Activated CD8-positive, alpha-beta T cell treated with anti-CD3 and anti-CD28 coated beads for 36 hours (primary cell): ENCODE measurements around the gene PTGDS. TPM values are rescaled to one million over a fixed set of nuclear protein-coding genes. Genes with fewer than 3 reads are reported as not detected.

Source experiments
- ATAC-seq: fragments of 200-7000 bp; cut with Tn5 transposase; one replicate; pipeline ENCODE4 v1.10.0; 2021; ENCODE audit warnings: mild to moderate bottlenecking, moderate library complexity
- CTCF ChIA-PET: fragments of 350-600 bp; sonication (Branson Sonifier 250); formaldehyde crosslinking; loops from one replicate; lab custom pipeline; 2021; ENCODE audit warnings: antibody characterized with exemption; lab: Charles Lee
- POLR2A ChIA-PET: fragments of 350-600 bp; sonication (Branson Sonifier 250); formaldehyde crosslinking; loops from one replicate; lab custom pipeline; 2021; ENCODE audit warnings: antibody characterized with exemption; lab: Charles Lee
- DNase-seq: peaks from one replicate; pipeline ENCODE4 v3.0.0-alpha.2; 2020
- H3K27ac Mint-ChIP-seq: one replicate; pipeline ENCODE4 v1.8.0; 2021; ENCODE audit warnings: mild to moderate bottlenecking, mixed read lengths
- H3K27me3 Mint-ChIP-seq: one replicate; pipeline ENCODE4 v1.8.0; 2021; ENCODE audit warnings: mixed read lengths
- H3K36me3 Mint-ChIP-seq: one replicate; pipeline ENCODE4 v1.8.0; 2021; ENCODE audit warnings: low read depth, mixed read lengths
- H3K4me1 Mint-ChIP-seq: one replicate; pipeline ENCODE4 v1.8.0; 2021; ENCODE audit warnings: low read depth, mixed read lengths
- H3K4me3 Mint-ChIP-seq: one replicate; pipeline ENCODE4 v1.8.0; 2021; ENCODE audit warnings: mild to moderate bottlenecking, moderate library complexity, mixed read lengths
- H3K9me3 Mint-ChIP-seq: one replicate; pipeline ENCODE4 v1.8.0; 2021; ENCODE audit warnings: mixed read lengths
- intact Hi-C: fragments of 100-400 bp; cut with micrococcal nuclease; formaldehyde crosslinking; loops from one replicate; pipeline ENCODE4 v1.10.0; 2022
- total RNA-seq, 2 experiments: library from RNA; stranded (reverse); gene quantifications; one replicate each; pipeline ENCODE4 v1.2.3, GENCODE V29; 2021
- TF ChIP-seq, protein P1 (sequence below): fragments of 200-600 bp; IDR thresholded peaks from one replicate; pipeline ENCODE4 v1.8.0; 2022; ENCODE audit warnings: antibody characterized with exemption, mild to moderate bottlenecking

Gene PTGDS
- total RNA-seq, 2 experiments from 2014 or later = not detected

DNA sequence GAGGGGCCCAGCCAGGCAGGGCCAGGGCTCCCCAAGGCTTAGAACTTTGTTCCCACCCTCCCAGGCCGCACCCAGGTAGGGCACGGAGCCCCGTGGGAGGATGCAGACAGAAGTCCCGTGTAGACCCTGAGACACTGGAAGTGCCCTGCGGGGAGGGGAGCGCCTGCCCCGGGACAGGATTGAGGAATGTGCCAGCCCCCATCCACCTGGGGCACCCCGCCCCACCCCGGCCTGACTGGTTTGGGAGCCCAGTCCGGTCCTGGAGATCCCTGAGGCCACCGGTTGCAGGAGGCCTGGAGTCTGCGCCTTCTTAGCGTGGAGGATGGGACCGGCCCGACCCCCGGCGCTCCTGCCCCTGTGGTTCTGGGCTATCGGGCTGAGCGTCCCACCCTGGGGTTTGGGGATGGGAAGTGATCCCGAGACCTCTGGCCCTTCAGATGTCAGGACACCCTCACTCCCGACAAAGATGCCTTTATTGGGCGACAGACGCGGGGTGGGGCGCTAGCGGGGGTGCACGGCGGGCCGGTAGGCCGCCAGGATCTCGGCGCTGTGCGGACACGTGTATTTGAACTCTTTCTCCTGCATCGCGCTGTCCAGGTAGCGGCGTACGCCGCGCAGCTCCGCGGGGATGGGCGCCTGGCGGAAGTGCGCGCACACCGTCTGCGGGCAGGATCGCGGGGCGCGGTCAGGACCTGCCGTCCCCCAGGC lies 17.0 kb downstream of the PTGDS start:
- H3K4me1 Mint-ChIP-seq = peaks cover 41% of the 10 kb centered on the region
- POLR2A ChIA-PET = interaction anchor here (0.8 to 1.4 kb wide), 4 partner anchors 9 to 111 kb away, joined by 3 to 5 read pairs (median 3); no protein-coding TSS in a partner anchor
- peaks cover 5% of the 10 kb centered on the region for H3K27me3 Mint-ChIP-seq
- H3K4me3 Mint-ChIP-seq = peak overlapping the region; percentile 86
- TF ChIP-seq, protein P1, sequence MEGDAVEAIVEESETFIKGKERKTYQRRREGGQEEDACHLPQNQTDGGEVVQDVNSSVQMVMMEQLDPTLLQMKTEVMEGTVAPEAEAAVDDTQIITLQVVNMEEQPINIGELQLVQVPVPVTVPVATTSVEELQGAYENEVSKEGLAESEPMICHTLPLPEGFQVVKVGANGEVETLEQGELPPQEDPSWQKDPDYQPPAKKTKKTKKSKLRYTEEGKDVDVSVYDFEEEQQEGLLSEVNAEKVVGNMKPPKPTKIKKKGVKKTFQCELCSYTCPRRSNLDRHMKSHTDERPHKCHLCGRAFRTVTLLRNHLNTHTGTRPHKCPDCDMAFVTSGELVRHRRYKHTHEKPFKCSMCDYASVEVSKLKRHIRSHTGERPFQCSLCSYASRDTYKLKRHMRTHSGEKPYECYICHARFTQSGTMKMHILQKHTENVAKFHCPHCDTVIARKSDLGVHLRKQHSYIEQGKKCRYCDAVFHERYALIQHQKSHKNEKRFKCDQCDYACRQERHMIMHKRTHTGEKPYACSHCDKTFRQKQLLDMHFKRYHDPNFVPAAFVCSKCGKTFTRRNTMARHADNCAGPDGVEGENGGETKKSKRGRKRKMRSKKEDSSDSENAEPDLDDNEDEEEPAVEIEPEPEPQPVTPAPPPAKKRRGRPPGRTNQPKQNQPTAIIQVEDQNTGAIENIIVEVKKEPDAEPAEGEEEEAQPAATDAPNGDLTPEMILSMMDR = no peak
- H3K27ac Mint-ChIP-seq = no peak overlapping the region
- no peaks in the 10 kb centered on the region for H3K9me3 Mint-ChIP-seq
- ATAC-seq = no peak
- peaks cover 6% of the 10 kb centered on the region for H3K36me3 Mint-ChIP-seq
- intact Hi-C loops = no loop called here
- CTCF ChIA-PET = interaction anchor here (1.3 to 5.8 kb wide), 5 partner anchors 35 to 70 kb away, joined by 3 to 48 read pairs (median 8); partner anchors contain the start of gene ABCA2
- no peak for DNase-seq

DNA sequence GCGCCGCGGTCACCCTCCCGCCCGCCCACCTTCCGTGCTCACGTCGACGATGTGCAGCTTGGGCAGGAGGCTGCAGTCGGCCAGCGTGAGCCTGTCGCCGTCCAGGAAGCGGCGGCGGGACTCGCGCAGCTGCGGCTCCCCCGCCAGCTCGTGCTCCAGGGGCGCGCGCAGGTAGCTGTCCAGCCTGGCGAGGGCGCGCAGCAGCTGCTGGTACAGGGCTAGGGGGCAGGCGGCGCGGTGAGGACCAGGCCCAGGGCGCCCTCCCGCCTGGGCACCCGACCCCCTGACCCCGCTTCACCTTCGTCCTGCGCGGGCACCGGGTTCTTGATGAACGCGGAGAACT lies 17.6 kb downstream of the PTGDS start:
- no peak overlapping the region for H3K27ac Mint-ChIP-seq
- H3K4me1 Mint-ChIP-seq = peaks cover 42% of the 10 kb centered on the region
- POLR2A ChIA-PET = interaction anchor here (1.3 kb wide), 1 partner anchor 10 kb away, joined by 5 read pairs; no protein-coding TSS in a partner anchor

DNA sequence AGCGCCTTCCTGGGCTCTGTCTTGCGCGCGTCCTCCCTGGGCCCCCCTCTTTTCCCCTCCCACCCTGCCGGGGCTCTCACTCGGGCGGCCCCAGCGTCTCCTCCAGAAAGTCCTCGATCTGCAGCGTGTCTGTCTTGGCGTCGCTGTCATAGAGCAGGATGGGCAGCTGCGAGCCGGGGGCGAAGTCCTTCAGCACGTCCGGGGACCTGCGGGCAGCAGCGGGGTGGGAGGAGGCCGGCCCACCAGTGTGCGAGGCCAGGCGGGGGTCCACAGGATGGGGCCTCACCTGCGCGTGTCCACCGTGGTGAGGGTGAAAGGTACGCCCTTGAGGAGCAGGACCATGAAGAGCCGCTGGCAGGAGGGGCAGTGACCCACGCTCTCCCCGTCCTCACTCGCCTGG lies 18.1 kb downstream of the PTGDS start:
- intact Hi-C loops = no loop called here
- Mint-ChIP-seq H3K4me3 (no peak overlapping the region), H3K9me3 (no peaks in the 10 kb centered on the region), H3K27ac (no peak overlapping the region), H3K27me3 (peaks cover 5% of the 10 kb centered on the region), H3K4me1 (peaks cover 46% of the 10 kb centered on the region), H3K36me3 (peaks cover 6% of the 10 kb centered on the region)
- DNase-seq (no peak), ATAC-seq (no peak)
- POLR2A ChIA-PET = interaction anchor here (0.6 kb wide), 1 partner anchor 1118 kb away, joined by 3 read pairs; no protein-coding TSS in a partner anchor
- CTCF ChIA-PET = interaction anchor here (1.3 to 2.5 kb wide), 3 partner anchors 33 to 47 kb away, joined by 7 to 13 read pairs (median 11); partner anchors contain the start of gene ABCA2
- TF ChIP-seq, protein P1 = no peak

More for the DNA sequence above, 17.6 kb downstream of the PTGDS start:
- no peak for DNase-seq
- intact Hi-C loops = no loop called here
- TF ChIP-seq, protein P1 = no peak
- ATAC-seq = no peak
- Mint-ChIP-seq H3K27me3 (peaks cover 5% of the 10 kb centered on the region), H3K4me3 (no peak overlapping the region), H3K9me3 (no peaks in the 10 kb centered on the region), H3K36me3 (peaks cover 6% of the 10 kb centered on the region)
- CTCF ChIA-PET = interaction anchor here (1.3 kb wide), 1 partner anchor 51 kb away, joined by 3 read pairs; no protein-coding TSS in a partner anchor

DNA sequence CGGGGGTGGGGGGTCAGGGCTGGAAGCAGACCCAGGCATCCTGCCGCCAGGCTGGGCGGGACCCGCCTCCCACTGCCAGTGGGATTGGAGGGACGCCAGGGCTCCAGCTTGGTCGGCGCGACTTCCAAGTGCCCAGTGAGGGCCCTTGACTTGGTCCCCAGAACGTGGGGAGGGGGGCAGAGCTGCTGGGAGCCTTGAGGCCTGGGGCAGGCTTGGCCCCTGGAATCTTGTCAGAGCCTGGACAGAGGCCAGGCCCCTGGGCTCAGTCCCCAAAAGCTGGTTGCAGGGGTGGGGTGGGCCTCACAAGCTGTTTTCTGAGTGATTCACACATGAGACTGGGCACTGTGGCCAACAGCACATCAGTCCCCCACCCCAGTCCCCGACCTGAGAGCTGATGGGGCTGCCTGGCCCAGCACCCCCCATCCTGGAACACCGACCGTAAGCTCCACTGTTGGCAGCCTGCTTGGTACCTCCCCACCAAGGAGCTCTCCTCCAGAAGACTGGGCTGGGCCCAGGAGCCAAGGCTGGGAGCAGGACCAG lies 18.5 kb downstream of the PTGDS start:
- TF ChIP-seq, protein P1 = no peak
- Mint-ChIP-seq H3K27me3 (peaks cover 5% of the 10 kb centered on the region), H3K4me3 (no peak overlapping the region), H3K36me3 (peaks cover 6% of the 10 kb centered on the region), H3K4me1 (peaks cover 51% of the 10 kb centered on the region), H3K27ac (peak overlapping the region; percentile 49), H3K9me3 (no peaks in the 10 kb centered on the region)
- intact Hi-C loops = no loop called here
- ATAC-seq (no peak), DNase-seq (no peak)
- ChIA-PET CTCF (interaction anchor here (1.3 to 2.5 kb wide), 3 partner anchors 33 to 48 kb away, joined by 7 to 13 read pairs (median 11); partner anchors contain the start of gene ABCA2), POLR2A (interaction anchor here (0.6 to 0.7 kb wide), 2 partner anchors 9 to 1119 kb away, joined by 3 read pairs; no protein-coding TSS in a partner anchor)
